Chondrocyte (in vitro differentiated cells): ENCODE measurements around the gene SLIT1. TPM values are rescaled to one million over a fixed set of nuclear protein-coding genes. Genes with fewer than 3 reads are reported as not detected.

Experiments used
- DNase-seq: peaks from one replicate; pipeline ENCODE4 v3.0.0; 2021; ENCODE audit warnings: mixed read lengths, low spot score
- H3K27ac Mint-ChIP-seq: one replicate; pipeline ENCODE4 v1.8.0; 2021; ENCODE audit warnings: mild to moderate bottlenecking, moderate library complexity, mixed read lengths; ENCODE audit not compliant: unreplicated experiment
- H3K27me3 Mint-ChIP-seq: 2 replicates; pipeline ENCODE4 v1.8.0; 2021; ENCODE audit warnings: low read depth, mixed read lengths
- H3K36me3 Mint-ChIP-seq: 2 replicates; pipeline ENCODE4 v1.8.0; 2021; ENCODE audit warnings: low read depth, mixed read lengths
- H3K4me1 Mint-ChIP-seq: 2 replicates; pipeline ENCODE4 v1.8.0; 2021; ENCODE audit warnings: low read depth, mild to moderate bottlenecking, mixed read lengths
- H3K4me3 Mint-ChIP-seq: one replicate; pipeline ENCODE4 v1.8.0; 2021; ENCODE audit warnings: mild to moderate bottlenecking, moderate library complexity, mixed read lengths; ENCODE audit not compliant: unreplicated experiment
- H3K9me3 Mint-ChIP-seq: 2 replicates; pipeline ENCODE4 v1.8.0; 2021; ENCODE audit warnings: low read depth, mixed read lengths
- total RNA-seq: library from RNA; stranded (reverse); gene quantifications from 3 replicates; pipeline ENCODE4 v1.2.1, GENCODE V29; 2021
- TF ChIP-seq, protein P1 (sequence below): fragments of 200-600 bp; sonication (generic); IDR thresholded peaks from 2 replicates; pipeline ENCODE4 v1.5.0; 2021; ENCODE audit warnings: antibody characterized with exemption, mild to moderate bottlenecking, moderate library complexity

Gene SLIT1
- total RNA-seq, 1 donor from 2014 or later = not detected

DNA sequence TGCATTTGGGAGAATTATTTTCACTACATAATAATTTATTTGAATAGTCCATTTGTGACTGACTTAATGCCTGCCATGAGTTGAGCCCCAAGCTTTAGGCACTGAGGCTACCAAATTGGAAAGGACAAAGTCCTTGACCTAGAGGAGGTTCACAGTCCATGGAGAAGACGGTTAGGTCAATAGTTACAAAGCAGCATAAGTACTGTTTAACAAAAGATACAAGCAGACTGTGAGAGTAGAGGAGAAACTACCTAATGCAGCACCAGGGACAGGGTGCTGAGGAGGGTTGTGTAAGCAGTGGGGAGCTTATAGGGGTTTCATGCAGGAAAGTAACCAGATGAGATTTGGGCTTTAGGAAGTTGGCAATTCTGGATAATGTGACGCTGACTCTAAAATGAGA is 214.4 kb downstream of the SLIT1 start:
- Mint-ChIP-seq H3K4me3 (no peak overlapping the region), H3K9me3 (no peaks in the 10 kb centered on the region), H3K4me1 (peaks cover 15% of the 10 kb centered on the region), H3K36me3 (peaks cover 2% of the 10 kb centered on the region), H3K27me3 (no peaks in the 10 kb centered on the region), H3K27ac (no peak overlapping the region)
- no peak for DNase-seq
- TF ChIP-seq, protein P1, sequence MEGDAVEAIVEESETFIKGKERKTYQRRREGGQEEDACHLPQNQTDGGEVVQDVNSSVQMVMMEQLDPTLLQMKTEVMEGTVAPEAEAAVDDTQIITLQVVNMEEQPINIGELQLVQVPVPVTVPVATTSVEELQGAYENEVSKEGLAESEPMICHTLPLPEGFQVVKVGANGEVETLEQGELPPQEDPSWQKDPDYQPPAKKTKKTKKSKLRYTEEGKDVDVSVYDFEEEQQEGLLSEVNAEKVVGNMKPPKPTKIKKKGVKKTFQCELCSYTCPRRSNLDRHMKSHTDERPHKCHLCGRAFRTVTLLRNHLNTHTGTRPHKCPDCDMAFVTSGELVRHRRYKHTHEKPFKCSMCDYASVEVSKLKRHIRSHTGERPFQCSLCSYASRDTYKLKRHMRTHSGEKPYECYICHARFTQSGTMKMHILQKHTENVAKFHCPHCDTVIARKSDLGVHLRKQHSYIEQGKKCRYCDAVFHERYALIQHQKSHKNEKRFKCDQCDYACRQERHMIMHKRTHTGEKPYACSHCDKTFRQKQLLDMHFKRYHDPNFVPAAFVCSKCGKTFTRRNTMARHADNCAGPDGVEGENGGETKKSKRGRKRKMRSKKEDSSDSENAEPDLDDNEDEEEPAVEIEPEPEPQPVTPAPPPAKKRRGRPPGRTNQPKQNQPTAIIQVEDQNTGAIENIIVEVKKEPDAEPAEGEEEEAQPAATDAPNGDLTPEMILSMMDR = no peak

DNA sequence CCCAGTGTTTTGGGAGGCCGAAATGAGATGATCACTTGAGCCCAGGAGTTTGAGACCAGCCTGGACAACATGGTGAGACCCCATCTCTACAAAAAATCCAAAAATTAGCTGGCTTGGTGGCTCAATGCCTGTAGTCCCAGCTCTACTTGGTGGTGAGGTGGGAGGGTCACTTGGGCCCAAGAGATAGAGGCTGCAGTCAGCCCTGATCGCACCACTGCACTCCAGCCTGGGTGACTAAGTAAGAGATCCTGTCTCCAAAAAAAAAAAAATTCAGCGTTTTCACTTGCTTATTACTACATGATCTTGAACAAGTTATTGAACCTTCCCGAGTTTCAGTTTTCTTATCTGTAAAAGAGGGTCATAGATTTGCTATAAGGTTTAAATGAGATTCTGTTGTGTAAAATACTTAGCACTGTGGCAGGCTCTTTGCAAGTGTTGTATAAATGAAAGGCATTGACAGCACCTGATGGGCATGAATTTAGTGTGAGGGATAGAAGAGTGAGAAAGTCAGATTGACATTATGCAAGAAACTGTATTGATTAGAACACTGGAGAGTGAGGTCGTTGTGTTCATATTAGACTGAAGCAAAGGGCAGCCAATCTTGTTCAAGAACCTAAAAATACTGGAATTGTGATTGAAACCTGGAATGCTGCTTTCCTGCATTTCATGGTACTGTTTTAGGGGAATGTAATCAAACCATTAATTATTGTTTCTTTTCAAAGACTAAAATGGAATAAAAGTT is 216.9 kb downstream of the SLIT1 start:
- peaks cover 2% of the 10 kb centered on the region for H3K36me3 Mint-ChIP-seq
- H3K4me1 Mint-ChIP-seq = peaks cover 12% of the 10 kb centered on the region
- H3K27me3 Mint-ChIP-seq = no peaks in the 10 kb centered on the region
- H3K4me3 Mint-ChIP-seq = no peak overlapping the region
- TF ChIP-seq, protein P1 = no peak
- no peaks in the 10 kb centered on the region for H3K9me3 Mint-ChIP-seq
- no peak for DNase-seq
- H3K27ac Mint-ChIP-seq = no peak overlapping the region

DNA sequence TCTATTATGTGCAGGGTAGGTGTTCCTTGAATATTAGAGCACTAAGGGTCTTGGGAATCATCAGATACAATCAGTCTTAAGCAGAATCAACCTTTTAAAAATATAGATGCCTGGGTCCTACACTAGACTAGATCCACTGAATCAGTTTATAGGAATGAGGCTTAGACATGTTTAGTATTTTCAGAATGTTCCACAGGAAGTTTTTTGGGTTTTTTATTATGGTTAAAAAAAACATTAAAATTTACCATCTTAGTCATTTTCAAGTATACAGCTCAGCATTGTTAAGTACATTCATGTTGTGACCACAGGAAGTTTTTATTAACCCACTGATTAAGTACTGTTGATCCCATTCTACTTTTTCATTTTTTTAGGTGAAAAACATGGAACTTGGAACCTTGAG is 217.9 kb downstream of the SLIT1 start:
- Mint-ChIP-seq H3K27ac (peak overlapping the region; percentile 17), H3K36me3 (peaks cover 2% of the 10 kb centered on the region), H3K4me1 (peaks cover 11% of the 10 kb centered on the region), H3K9me3 (no peaks in the 10 kb centered on the region), H3K27me3 (no peaks in the 10 kb centered on the region), H3K4me3 (no peak overlapping the region)
- no peak for DNase-seq
- TF ChIP-seq, protein P1 = no peak

DNA sequence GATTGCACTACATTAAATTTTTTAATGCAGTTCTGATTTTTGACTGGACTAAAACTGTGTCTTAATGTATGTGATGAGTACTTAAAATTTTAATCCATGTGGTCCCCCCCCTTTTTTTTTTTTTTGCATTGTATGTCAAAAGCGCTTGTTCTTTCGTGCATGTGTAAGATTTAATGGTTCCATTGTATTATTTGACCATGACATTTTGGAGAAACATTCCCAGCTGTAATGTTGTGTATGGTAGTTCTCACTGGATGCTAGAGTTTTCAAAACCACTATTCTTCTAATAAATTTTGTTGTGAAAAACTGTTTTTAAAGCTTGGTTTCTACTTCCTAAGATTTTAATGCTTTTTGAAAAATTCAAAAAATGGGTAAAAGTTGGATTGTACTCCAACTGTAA is 221.6 kb downstream of the SLIT1 start:
- H3K27me3 Mint-ChIP-seq = no peaks in the 10 kb centered on the region
- no peak overlapping the region for H3K4me3 Mint-ChIP-seq
- TF ChIP-seq, protein P1 = no peak
- DNase-seq = no peak
- H3K27ac Mint-ChIP-seq = no peak overlapping the region
- no peaks in the 10 kb centered on the region for H3K36me3 Mint-ChIP-seq
- H3K9me3 Mint-ChIP-seq = no peaks in the 10 kb centered on the region
- peaks cover 35% of the 10 kb centered on the region for H3K4me1 Mint-ChIP-seq

DNA sequence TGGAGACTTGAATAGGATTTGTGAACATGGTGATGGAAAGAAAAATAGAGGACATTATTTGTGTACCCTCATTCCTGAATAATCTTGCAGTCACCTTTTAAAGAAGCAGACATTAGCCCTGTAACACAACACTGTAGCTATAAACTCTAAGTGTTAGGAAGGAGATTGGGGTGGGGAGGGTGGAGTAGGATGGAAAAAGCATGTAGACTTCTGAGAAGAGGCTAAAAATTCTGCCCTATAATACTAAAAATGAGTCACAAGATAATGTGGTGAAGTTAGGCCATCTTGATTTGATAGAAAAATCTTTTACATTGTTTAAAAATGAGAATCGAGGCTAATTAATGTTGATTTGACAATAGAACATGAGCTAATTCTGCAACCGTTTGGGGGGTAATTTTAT is 224.9 kb downstream of the SLIT1 start:
- Mint-ChIP-seq H3K9me3 (no peaks in the 10 kb centered on the region), H3K4me1 (peaks cover 26% of the 10 kb centered on the region), H3K27ac (no peak overlapping the region), H3K36me3 (peaks cover 5% of the 10 kb centered on the region), H3K4me3 (no peak overlapping the region), H3K27me3 (no peaks in the 10 kb centered on the region)
- DNase-seq = no peak
- TF ChIP-seq, protein P1 = no peak
